Measurements from ENCODE around the gene SLC22A12.

DNA sequence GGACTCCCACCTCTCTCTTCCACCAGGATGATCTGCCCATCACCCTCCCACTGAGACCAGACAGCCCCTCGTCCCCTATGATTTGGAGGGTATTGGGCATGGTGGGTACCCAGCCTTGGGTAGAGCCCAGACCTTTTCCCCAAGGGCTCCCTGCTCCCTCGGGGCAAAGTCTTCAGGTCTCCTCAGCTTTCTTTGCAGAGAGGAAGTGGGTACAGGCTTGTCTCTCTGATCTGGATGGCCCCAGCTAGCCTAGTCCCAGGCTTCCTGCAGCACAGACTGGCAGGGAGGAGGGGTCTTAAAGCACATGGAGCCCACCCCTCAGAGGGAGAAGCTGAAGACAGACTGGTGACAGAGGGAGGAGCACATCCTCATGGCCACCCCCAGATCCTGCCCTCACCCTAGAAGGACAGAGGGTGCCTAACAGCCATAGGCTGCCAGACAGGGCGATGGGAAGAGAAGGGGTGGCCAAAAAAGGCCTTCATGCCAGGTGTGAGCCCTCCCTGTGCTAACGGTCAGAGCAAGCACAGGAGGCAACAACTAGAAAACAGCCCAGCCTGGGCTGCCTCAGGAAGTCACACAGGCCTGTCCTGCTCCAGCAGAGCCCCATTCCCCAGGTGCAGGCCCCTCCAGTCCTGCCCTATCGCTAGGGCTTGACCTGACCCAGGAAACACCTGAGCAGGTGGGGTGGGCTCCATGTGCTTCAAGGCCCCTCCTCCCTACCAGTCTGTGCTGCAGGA is 30.4 kb downstream of the SLC22A12 start:
- TF ChIP-seq, protein P1, sequence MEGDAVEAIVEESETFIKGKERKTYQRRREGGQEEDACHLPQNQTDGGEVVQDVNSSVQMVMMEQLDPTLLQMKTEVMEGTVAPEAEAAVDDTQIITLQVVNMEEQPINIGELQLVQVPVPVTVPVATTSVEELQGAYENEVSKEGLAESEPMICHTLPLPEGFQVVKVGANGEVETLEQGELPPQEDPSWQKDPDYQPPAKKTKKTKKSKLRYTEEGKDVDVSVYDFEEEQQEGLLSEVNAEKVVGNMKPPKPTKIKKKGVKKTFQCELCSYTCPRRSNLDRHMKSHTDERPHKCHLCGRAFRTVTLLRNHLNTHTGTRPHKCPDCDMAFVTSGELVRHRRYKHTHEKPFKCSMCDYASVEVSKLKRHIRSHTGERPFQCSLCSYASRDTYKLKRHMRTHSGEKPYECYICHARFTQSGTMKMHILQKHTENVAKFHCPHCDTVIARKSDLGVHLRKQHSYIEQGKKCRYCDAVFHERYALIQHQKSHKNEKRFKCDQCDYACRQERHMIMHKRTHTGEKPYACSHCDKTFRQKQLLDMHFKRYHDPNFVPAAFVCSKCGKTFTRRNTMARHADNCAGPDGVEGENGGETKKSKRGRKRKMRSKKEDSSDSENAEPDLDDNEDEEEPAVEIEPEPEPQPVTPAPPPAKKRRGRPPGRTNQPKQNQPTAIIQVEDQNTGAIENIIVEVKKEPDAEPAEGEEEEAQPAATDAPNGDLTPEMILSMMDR (IDR thresholded peaks at IDR 0.05; ENCODE audit: control extremely low read depth in 1 of 3, insufficient read depth in 1 of 3, low read depth in 1 of 3, low read length in 3 of 3): no peak
- TF ChIP-seq EGR1 (IDR thresholded peaks at IDR 0.05; ENCODE audit: borderline replicate concordance, low read depth, low read length) (no peak), EP300 (IDR thresholded peaks at IDR 0.05; ENCODE audit: borderline replicate concordance in 1 of 2, low read depth in 2 of 2, low read length in 2 of 2) (no peak), SP1 (IDR thresholded peaks at IDR 0.05; ENCODE audit: low read depth, low read length) (no peak), SP2 (IDR thresholded peaks at IDR 0.05; ENCODE audit: low read length) (no peak), RAD21 (IDR thresholded peaks at IDR 0.05 in 1 of 2, conservative IDR thresholded peaks at IDR 0.05 in 1 of 2; ENCODE audit: low read depth in 2 of 2, low read length in 2 of 2) (no peak)

All from H1 (cell line).